Head of caudate nucleus (tissue), 42 donors: ENCODE measurements around the gene OCA2.
"Not testable (repeated sequence)": the region's sequence is repeated elsewhere in the genome, so short reads cannot be mapped to it uniquely, and the experiment has no call there.

Experiments used
- DNase-seq, 42 donors: peaks; one replicate each; pipeline versions ENCODE4 v3.0.0 to v3.0.0-alpha.2; 2020 to 2021; ENCODE audit warnings: mixed read lengths in 7 of 42
- intact Hi-C: fragments of 100-400 bp; cut with DNase I; formaldehyde crosslinking; loops from one replicate; pipeline ENCODE4 v1.15.0; 2022

Gene OCA2

DNA sequence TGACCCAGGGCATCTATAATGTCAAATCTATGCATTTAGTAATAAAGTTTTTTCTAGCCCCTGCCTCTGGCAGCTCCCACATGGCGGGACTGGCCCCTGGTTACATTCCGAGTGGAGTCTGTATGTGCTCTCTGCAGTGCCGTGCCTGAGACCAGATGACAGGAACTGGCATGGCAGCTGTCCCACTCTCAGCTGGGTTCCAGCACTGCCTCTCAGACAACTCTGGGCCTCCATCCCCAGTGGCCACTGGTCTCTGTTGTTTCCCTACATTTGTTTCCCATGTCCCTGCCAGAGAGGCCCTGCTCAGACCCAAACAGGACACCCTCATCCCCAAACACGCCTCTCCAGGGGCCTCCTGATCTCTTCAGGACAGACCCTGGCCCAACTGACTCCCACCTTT is 109.3 kb downstream of the OCA2 start:
- DNase-seq, result peak in 1 of 42 donors; percentile 10

DNA sequence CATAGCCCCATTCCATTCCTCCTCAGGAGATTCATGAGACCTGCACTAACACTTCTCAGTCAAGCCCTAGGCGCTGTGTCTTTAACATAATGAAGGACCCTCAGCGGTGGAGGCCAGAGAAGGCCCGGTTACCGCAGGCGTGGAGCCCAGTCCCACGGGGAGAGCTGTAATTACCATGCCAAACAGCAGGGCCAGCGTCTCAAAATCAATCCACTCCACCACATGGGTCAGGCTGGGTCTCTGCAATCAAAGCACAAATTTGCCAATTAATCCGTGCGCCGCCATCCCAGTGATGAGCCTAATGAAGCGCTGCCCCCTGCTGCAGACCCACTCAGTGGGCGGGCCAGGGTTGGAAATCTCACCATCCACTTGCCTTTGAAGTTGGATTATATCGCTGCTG is 109.7 kb downstream of the OCA2 start:
- intact Hi-C loops, result no loop called here
- DNase-seq, result peak in 1 of 42 donors; percentile 28

More for the DNA sequence above, 109.3 kb downstream of the OCA2 start:
- intact Hi-C loops, result no loop called here

DNA sequence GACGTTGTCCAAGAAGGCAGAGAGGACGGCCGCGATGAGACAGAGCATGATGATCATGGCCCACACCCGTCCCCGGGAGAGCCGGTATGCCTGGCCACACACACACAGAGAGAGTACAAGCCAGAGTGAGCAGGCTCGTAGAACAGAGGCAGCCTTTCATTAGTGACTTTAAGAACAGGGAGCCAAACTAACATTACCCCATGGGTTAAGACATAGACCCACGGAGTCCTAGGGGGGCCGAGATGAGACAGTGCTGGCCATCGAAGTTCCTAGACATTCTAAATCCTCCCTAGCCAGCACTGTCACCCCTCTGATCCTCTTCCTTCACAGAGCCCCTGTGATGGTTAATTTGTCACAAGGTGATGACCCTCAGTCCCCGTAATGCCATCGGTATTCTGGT is 114.0 kb downstream of the OCA2 start:
- DNase-seq, result no peak
- intact Hi-C loops, result no loop called here

DNA sequence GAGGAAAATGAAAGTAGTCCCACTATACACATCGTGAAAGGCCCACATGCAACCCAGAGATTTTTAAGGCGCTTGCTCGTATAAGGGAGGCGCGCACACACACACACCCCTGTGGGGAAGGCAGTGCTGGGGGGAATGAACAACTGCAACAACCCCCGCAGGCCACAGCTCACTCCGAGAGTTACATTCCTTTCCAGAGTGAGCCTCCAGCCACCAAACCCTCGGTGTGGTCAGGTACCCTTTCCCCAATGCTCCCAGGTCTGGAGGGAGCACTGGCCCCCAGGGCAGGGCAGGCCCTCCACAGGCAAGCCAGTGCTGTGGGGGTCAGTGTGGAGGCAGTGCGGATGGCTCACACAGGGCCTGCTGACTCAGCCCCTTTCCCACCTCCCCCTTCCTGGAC is 115.6 kb downstream of the OCA2 start:
- intact Hi-C loops, result no loop called here
- DNase-seq, result no peak

DNA sequence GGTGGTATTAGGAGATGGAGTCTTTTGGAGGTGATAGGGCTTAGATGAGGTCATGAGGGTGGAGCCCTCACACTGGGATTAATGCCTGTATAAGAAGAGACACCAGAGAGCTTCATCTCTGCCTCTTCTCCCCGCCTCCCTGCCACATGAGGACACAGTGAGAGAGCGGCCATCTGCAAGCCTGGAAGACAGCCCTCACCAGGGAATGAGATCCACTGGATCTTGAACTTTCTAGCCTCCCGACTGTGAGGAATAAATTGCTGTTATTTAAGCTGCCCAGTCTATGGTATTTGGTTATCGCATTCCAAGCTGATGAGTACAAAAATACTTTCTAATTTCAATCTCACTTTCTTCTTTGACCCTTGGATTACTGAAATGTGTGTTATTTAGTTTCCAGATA is 121.4 kb downstream of the OCA2 start:
- DNase-seq, result no peak
- intact Hi-C loops, result no loop called here

DNA sequence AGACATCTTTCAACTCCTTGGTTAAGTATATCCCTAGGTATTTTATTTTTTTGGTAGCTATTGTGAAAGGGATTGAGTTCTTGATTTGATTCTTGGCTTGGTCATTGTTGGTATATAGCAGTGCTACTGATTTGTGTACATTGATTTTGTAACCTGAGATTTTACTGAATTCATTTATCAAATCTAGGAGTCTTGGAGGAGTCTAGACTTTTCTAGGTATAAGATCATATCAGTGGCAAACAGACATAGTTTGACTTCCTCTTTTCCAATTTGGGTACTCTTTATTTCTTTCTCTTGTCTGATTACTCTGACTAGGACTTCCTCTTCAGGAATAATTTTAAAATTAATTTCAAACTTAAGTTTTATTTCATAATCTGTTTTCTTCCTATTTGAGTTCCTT is 125.2 kb downstream of the OCA2 start:
- intact Hi-C loops, result no loop called here
- no peak for DNase-seq

DNA sequence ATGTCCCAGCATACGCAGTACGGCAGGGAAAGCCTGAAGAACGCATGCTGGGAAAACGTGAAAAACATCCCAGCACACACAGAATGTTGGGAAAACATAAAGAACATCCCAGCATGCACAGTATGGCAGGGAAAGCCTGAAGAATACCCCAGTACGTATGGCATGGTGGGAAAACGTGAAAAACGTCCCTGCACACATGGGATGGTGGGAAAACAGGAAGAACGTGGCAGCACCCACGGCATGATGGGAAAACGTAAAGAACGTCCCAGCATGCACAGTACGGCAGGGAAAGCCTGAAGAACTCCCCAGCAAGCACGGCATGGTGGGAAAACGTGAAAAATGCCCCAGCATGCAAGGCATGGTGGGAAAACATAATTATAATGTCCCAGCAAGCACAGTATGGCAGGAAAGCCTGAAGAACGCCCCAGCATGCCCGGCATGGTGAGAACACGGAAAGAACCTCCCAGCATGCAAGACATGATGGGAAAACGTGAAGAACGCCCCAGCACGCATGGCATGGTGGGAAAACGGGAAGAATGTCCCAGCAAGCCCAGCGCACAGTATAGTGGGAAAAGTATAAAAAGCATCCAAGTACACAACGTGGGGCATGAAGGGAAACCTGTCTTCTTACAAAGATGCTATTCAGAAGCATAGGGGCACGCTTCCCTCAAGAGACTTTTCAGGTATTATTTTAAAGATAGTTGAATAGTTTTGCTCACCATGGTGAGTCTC is 128.3 kb downstream of the OCA2 start:
- DNase-seq, result no peak
- intact Hi-C loops, result no loop called here

DNA sequence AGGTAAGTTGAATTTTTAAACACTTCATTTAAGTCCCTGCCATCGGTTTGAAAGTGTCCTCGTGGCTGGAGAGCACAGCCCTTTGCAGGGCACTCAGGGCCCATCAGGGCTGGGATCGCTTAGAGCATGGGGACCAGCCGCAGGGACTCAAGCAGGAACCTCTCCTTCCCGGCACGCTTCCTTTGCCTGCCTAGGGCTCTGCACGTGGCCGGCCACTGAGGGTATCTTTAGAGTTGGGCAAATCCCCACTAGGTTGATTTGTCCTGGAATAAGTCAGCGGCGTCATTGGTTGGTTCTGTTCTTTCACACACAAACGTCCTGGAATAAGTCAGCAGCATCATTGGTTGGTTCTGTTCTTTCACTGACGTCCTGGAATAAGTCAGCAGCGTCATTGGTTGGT is 131.6 kb downstream of the OCA2 start:
- DNase-seq, result no peak
- intact Hi-C loops, result no loop called here

DNA sequence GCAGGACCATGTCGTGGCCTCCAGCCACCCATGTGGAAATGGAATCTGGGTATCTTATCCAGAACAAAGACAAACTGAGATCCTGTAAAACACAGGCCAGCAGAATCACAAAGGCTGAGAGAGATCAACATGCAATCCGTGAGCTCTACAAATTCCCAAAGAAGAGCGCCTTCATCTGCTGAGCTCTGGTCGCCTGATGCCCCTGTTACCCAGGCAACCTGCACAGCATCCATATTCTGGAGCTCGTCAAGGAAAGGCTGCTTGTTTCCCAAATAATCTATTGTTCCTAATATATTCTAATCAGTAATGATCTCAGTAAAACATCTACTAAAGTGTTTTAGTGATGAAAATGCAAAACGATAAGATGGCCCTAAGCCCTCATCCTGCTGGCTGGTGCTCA is 133.6 kb downstream of the OCA2 start:
- intact Hi-C loops, result no loop called here
- DNase-seq, result no peak

DNA sequence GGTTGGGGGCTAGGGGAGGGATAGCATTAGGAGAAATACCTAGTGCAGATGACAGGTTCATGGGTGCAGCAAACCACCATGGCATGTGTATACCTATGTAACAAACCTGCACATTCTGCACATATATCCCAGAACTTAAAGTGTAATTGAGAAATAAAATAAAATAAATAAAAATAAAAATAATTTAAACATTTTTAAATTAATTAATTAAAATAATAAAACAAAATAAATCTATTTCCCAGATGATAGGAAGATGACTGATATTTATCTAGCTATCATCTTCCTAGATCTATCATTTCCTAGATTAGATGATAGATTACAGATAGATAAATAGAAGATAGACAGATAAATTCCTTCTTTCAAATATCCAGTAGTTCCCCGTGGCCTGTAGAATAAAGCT is 137.3 kb downstream of the OCA2 start:
- no peak for DNase-seq

DNA sequence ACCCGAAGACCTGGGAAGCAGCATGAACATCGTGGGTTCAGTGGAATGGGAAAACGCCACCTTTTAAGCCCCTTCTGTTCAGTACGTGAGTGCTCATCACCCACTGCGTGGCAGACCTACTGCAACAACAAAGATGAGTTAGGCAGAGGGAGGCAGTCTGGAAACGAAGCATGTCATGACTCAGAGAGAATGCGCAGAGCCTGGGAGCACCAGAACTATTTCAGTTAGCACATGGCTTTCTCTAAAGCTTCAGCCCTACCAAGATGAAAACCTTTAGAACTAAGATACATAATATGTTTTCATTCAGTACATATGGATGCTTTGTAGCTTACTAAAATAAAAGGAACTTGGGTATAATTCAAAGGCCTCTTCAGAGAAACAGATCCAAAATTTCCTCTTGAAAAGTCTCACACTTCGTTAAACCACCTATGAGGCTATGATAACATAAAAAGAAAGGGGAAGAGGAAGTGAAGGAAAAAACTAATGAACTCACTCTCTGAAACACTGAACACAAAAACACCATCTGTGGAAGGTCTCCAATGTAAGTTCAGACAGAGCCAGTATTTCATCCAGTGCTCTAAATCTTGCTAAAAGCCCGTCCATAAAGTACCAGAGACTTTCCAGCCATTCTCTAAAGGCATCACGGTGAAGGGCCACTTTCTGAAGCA is 140.1 kb downstream of the OCA2 start:
- intact Hi-C loops, result no loop called here
- DNase-seq, result peak in 11 of 42 donors; percentile 9 to 60 (median 35)

More for the DNA sequence above, 137.3 kb downstream of the OCA2 start:
- intact Hi-C loops, result no loop called here

DNA sequence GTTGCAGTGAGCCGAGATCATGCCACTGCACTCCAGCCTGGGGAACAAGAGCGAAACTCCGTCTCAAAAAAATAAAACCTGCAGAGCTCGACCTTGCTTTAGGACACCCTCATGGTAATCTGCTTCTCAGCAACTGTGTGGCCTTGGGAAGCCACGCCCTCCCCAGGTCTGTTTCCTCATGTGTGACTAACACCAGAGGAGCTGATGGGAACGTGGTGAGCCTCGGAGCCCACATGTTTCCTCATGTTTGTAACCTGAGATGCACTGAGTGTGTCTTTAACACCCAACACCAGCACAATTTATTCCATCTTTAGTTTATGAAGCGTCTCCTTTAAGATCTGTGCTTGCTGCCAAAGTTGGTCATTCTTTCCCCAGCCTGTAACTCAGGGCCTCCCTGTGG is 142.8 kb downstream of the OCA2 start:
- intact Hi-C loops, result no loop called here
- DNase-seq, result no peak

DNA sequence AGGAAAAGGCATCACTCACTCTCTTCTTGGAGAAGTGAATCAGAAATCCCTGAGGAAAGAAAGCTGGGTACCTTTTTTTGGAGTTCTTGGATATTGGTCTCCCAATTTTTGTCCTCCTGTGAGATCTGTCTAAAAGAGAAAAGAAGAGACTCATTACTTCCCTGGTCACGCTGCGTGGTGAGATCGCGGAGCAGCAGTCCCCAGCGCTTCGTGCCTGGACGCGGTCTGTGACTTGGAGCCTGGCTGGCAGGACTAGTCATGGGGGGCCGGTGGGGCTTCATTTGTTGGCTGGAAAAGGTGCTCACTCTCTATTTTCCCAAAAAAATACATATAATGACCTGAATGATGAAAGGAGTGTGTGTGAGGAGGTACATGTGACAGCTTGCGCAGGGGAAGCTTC is 144.0 kb downstream of the OCA2 start:
- peak in 1 of 42 donors; percentile 16 for DNase-seq
- intact Hi-C loops, result no loop called here

DNA sequence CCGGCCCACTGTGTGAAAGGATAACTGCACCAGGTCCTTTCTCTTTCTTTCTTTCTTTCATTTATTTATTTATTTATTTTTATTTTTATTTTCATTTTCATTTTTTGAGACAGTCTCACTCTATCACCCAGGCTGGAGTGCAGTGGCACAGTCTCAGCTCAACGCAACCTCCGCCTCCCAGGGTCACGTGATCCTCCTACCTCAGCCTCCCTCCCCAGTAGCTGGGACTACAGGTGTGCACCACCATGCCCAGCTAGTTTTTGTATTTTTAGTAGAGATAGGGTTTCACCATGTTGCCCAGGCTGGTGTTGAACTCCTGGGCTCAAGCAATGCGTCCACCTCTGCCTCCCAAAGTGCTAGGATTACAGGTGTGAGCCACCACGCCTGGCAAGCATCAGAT is 146.5 kb downstream of the OCA2 start:
- DNase-seq, intact Hi-C loops: not testable (repeated sequence)

DNA sequence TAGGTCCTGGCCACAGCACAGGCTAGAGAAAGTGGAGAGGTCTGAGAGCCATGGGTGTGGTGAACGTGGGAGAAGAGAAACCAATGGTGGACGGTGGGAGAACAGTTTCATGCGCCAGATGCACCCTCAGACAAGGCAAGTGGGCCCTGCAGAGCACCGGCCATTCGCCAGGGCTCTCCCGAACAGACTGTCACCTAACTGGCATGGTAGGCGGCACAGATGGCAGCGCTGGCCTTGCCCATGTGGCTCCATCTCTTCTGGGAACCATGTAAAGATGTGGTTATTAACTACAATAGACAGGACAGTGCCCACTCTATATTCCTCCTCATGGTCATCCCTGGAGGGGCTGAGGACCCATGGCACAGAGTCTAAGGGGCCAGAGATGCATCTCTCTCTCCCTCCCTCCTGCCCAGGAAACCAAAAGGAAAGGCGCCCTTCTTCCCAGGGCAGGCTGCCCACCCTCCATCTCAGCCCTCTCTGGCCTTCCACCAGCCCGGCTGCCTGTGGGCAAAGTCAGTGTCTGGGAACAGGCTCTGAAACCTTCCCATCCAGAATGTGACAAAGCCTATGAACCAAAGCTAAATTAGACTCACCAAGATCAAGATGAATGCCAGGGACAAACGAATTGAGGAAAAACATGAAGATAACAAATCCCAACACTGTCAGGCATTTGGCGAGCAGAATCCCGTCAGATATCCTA is 147.8 kb downstream of the OCA2 start:
- intact Hi-C loops, result no loop called here
- no peak for DNase-seq

DNA sequence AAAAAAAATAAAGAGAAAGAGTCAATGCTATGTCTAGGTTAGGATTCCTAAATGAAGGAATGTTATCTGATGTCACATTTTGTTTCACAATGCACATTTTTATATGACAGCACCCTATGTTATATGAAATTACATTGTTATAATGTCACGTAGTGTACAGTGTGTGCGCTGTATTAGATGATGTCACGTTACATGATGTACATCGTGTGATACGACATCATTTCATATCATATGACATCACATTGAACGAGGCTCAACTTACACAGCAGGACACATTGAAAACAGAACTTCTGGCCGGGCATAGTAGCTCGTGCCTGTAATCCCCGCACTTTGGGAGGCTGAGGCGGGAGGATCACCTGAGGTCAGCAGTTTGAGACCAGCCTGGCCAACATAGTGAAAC is 150.0 kb downstream of the OCA2 start:
- intact Hi-C loops, result no loop called here
- no peak for DNase-seq

DNA sequence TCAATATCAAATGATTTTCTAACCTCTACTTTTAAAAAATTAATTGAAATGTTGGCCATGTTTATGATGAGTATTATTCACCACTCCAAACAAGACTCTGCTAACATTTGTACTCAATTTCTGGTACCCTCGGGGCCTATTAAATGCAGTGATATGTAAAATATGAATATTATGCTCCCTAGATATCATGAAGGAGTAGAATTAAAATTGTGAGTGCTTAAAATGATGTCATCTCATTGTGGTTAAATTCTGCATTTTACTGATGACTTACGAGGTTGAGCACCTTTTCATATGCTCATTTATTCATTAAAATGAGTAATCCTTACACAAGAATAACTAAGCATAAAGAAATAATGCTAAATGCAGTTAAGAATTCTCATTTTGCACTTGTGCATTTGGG is 159.9 kb downstream of the OCA2 start:
- no peak for DNase-seq
- intact Hi-C loops, result no loop called here

DNA sequence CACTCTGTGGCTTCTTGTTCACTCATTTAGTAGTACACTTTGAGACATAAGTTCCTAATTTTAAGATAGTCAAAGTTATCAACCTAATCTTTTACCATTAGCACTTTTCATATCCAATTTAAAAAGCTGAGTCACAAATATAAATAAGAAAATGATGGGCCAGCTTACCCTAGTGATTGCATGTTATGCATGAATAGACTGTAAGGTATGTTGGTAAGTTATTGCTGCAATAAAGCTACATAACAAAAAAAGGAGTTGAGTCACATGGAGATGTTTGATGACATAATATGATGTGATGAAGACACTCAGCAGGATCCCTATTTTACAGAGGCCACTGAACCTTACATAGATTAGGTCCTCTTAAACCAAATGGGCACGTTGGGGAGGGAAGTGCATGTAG is 161.3 kb downstream of the OCA2 start:
- DNase-seq, result no peak
- intact Hi-C loops, result no loop called here

DNA sequence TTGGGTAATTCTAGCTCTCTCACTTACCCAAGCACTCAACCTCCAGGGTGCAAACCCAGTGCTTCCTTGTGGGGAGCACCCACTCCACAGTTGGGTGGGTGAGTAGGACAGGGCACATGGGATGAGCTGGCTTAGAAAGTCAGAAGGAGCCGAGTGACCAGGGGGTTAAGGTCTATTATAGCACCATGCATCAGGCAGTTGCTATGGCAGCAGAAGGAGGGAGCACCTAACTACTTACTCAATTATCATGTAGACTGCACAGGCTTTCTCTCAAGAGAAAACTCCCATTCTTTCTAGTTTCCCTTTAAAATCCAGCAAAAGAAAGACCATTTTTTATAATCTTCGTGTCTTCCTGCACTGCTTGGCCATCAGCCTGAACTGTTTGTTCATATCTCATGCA is 163.0 kb downstream of the OCA2 start:
- intact Hi-C loops, result no loop called here
- DNase-seq, result no peak

DNA sequence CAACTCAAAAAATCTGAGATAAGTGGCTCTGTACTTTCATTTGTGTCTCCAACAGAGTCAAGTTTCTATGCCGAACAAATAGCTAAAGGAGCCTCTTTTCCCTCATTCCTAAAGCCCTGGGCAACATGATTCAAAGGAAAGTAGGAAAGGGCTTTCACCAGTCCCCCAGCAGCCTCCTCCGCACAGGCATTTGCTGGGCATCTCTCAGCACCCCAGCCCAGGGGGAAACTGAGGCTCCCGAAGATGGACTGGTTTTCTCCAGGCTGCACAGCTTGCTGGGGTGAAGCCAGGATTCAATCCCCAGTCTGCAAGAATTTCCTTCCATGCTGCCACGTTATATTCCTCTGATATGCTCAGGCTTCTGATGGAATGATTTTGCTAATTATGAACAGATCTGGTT is 163.8 kb downstream of the OCA2 start:
- DNase-seq, result no peak
- intact Hi-C loops, result no loop called here

DNA sequence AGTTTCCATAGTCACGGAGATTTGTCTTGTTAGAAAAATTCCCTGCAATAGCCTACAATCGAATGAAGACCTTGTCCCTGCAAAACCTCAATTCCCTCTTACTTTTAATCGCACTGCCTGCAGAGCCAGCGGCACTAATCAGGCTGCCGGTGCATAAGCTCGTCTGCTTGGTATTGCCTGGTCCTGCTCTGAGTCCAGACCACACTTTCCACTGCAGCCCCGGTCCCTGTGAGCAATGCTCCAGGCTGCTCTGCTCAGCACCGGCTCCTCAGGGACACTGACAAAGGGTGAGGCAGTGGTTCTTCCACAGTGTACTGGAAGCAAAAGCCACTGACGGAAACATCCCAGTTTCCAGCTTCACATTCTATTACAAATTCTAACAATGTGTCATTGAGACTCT is 164.3 kb downstream of the OCA2 start:
- DNase-seq, result no peak
- intact Hi-C loops, result no loop called here
